Mesendoderm (in vitro differentiated cells): ENCODE measurements around the gene NSFL1C.

Source experiments
- DNase-seq: peaks from one replicate; pipeline ENCODE4 v3.0.0; 2013
- H2AK5ac ChIP-seq: 2 replicates; pipeline ENCODE4 v1.6.1; 2013; ENCODE audit warnings: low read length, inconsistent platforms
- H2BK120ac ChIP-seq: 2 replicates; pipeline ENCODE4 v1.6.1; 2013; ENCODE audit warnings: low read depth, mild to moderate bottlenecking, low read length, moderate library complexity, mixed read lengths
- H2BK15ac ChIP-seq: replicated peaks from 2 replicates; pipeline ENCODE4 v1.6.1; 2013; ENCODE audit warnings: low read depth, mild to moderate bottlenecking, moderate library complexity
- H2BK5ac ChIP-seq: 2 replicates; pipeline ENCODE4 v1.6.1; 2013; ENCODE audit warnings: low read length, inconsistent platforms
- H3K18ac ChIP-seq: 2 replicates; pipeline ENCODE4 v1.6.1; 2013; ENCODE audit warnings: mild to moderate bottlenecking, low read length, mixed read lengths
- H3K23ac ChIP-seq: one replicate; pipeline ENCODE4 v1.6.1; 2013; ENCODE audit warnings: low read length
- H3K27ac ChIP-seq: 2 replicates; pipeline ENCODE4 v1.5.1; 2013; ENCODE audit warnings: low read depth, mild to moderate bottlenecking, inconsistent platforms, low read length, moderate library complexity
- H3K27me3 ChIP-seq: 2 replicates; pipeline ENCODE4 v1.6.1; 2013; ENCODE audit warnings: low read length, control low read depth, mild to moderate bottlenecking, inconsistent platforms; ENCODE audit not compliant: insufficient read depth, poor library complexity
- H3K36me3 ChIP-seq: 2 replicates; pipeline ENCODE4 v1.6.1; 2013; ENCODE audit warnings: low read length, inconsistent platforms; ENCODE audit not compliant: control insufficient read depth, insufficient read depth
- H3K4ac ChIP-seq: one replicate; pipeline ENCODE4 v1.6.1; 2013; ENCODE audit warnings: low read depth, mild to moderate bottlenecking, low read length, moderate library complexity
- H3K4me1 ChIP-seq: 2 replicates; pipeline ENCODE4 v1.6.1; 2013; ENCODE audit warnings: low read depth, low read length, inconsistent platforms; ENCODE audit not compliant: control insufficient read depth
- H3K4me2 ChIP-seq: 2 replicates; pipeline ENCODE4 v1.6.1; 2013; ENCODE audit warnings: low read length
- H3K4me3 ChIP-seq: 2 replicates; pipeline ENCODE4 v1.5.1; 2013; ENCODE audit warnings: mild to moderate bottlenecking, low read length
- H3K56ac ChIP-seq: one replicate; pipeline ENCODE4 v1.6.1; 2013; ENCODE audit warnings: low read length
- H3K79me1 ChIP-seq: 2 replicates; pipeline ENCODE4 v1.6.1; 2013; ENCODE audit warnings: low read length, inconsistent platforms
- H3K79me2 ChIP-seq: 2 replicates; pipeline ENCODE4 v1.6.1; 2013; ENCODE audit warnings: mild to moderate bottlenecking, low read length; ENCODE audit not compliant: control insufficient read depth, insufficient read depth
- H3K9ac ChIP-seq: 2 replicates; pipeline ENCODE4 v1.6.1; 2013; ENCODE audit warnings: low read length, inconsistent platforms
- H4K5ac ChIP-seq: one replicate; pipeline ENCODE4 v1.6.1; 2013; ENCODE audit warnings: low read length
- H4K8ac ChIP-seq: one replicate; pipeline ENCODE4 v1.6.1; 2013; ENCODE audit warnings: low read depth, mild to moderate bottlenecking, control low read depth, low read length, moderate library complexity
- WGBS: extraction: QIAGEN DNeasy Blood & Tissue Kit; methylation state at CpG from one replicate; pipeline ENCODE4 v1.1.7; 2013; ENCODE audit warnings: low lambda C conversion rate, missing lambda C conversion rate; ENCODE audit not compliant: insufficient coverage; ENCODE audit errors: extremely low coverage; 5-methylcytosine and 5-hydroxymethylcytosine counted together

The NSFL1C gene

GRCh38 chr20:1496930-1497329 is 30.3 kb upstream of the NSFL1C start:
- Histone ChIP-seq H4K5ac (no peak overlapping the region), H3K23ac (no peak overlapping the region), H3K4me1 (no peaks in the 10 kb centered on the region), H2AK5ac (no peak overlapping the region), H3K27me3 (no peaks in the 10 kb centered on the region), H3K27ac (no peak overlapping the region), H2BK120ac (no peak overlapping the region), H3K18ac (no peak overlapping the region), H3K36me3 (no peaks in the 10 kb centered on the region), H2BK5ac (no peak overlapping the region), H3K79me2 (no peaks in the 10 kb centered on the region), H3K56ac (no peak overlapping the region), H2BK15ac (no peak overlapping the region), H3K79me1 (no peaks in the 10 kb centered on the region), H3K4ac (no peak overlapping the region), H3K9ac (no peak overlapping the region), H4K8ac (no peak overlapping the region), H3K4me3 (no peak overlapping the region), H3K4me2 (no peak overlapping the region)
- WGBS = no CpG with 5 or more reads among the region's 3 CpGs
- no peak for DNase-seq

- Histone ChIP-seq H3K4me1 (no peaks in the 10 kb centered on the region), H4K5ac (no peak overlapping the region), H3K9ac (no peak overlapping the region), H3K36me3 (no peaks in the 10 kb centered on the region), H2BK120ac (no peak overlapping the region), H3K23ac (no peak overlapping the region), H3K4ac (no peak overlapping the region), H3K79me1 (no peaks in the 10 kb centered on the region), H2BK5ac (no peak overlapping the region), H4K8ac (no peak overlapping the region), H3K18ac (no peak overlapping the region), H3K27ac (no peak overlapping the region), H2BK15ac (no peak overlapping the region), H3K4me3 (no peak overlapping the region), H3K79me2 (no peaks in the 10 kb centered on the region), H3K4me2 (no peak overlapping the region), H3K27me3 (no peaks in the 10 kb centered on the region), H2AK5ac (no peak overlapping the region), H3K56ac (no peak overlapping the region)
- no CpG with 5 or more reads among the region's 3 CpGs for WGBS
- DNase-seq = no peak
Observed at GRCh38 chr20:1494436-1494835, 27.8 kb upstream of the NSFL1C start.

GRCh38 chr20:1493536-1493935 is 26.9 kb upstream of the NSFL1C start:
- no peak for DNase-seq
- no peak overlapping the region for H2BK5ac ChIP-seq
- no CpG with 5 or more reads among the region's 1 CpG for WGBS

GRCh38 chr20:1491860-1492642 is 25.4 kb upstream of the NSFL1C start:
- Histone ChIP-seq H3K4me3 (no peak overlapping the region), H3K9ac (no peak overlapping the region), H2BK15ac (no peak overlapping the region), H3K4me2 (no peak overlapping the region), H3K4ac (no peak overlapping the region), H3K4me1 (no peaks in the 10 kb centered on the region), H2BK120ac (no peak overlapping the region), H3K23ac (no peak overlapping the region), H4K5ac (no peak overlapping the region), H2AK5ac (no peak overlapping the region), H3K18ac (no peak overlapping the region), H3K27me3 (no peaks in the 10 kb centered on the region), H4K8ac (no peak overlapping the region), H3K27ac (no peak overlapping the region), H3K79me1 (no peaks in the 10 kb centered on the region), H3K79me2 (no peaks in the 10 kb centered on the region), H3K36me3 (no peaks in the 10 kb centered on the region), H2BK5ac (no peak overlapping the region), H3K56ac (no peak overlapping the region)
- whole genome bisulfite sequencing = no CpG with 5 or more reads among the region's 2 CpGs
- no peak for DNase-seq

More at GRCh38 chr20:1493536-1493935, 26.9 kb upstream of the NSFL1C start:
- Histone ChIP-seq H3K4me3 (no peak overlapping the region), H2BK15ac (no peak overlapping the region), H3K56ac (no peak overlapping the region), H3K27ac (no peak overlapping the region), H3K4me1 (no peaks in the 10 kb centered on the region), H3K4me2 (no peak overlapping the region), H4K8ac (no peak overlapping the region), H3K27me3 (no peaks in the 10 kb centered on the region), H4K5ac (no peak overlapping the region), H3K79me1 (no peaks in the 10 kb centered on the region), H3K4ac (no peak overlapping the region), H2BK120ac (no peak overlapping the region), H3K79me2 (no peaks in the 10 kb centered on the region), H2AK5ac (no peak overlapping the region), H3K36me3 (no peaks in the 10 kb centered on the region), H3K23ac (no peak overlapping the region), H3K18ac (no peak overlapping the region), H3K9ac (no peak overlapping the region)

GRCh38 chr20:1491281-1491840 is 24.7 kb upstream of the NSFL1C start, which contains the start of gene SIRPB2:
SIRPB2 (minus strand) TSS chr20:1491420; CDS start chr20:1491359, 61 bp downstream.
- DNase-seq = no peak
- Histone ChIP-seq H2AK5ac (no peak within 1 kb of the TSS), H3K56ac (no peak within 1 kb of the TSS), H3K27ac (no peak within 1 kb of the TSS), H4K8ac (no peak within 1 kb of the TSS), H2BK5ac (no peak within 1 kb of the TSS), H3K23ac (no peak within 1 kb of the TSS), H3K9ac (no peak within 1 kb of the TSS), H4K5ac (no peak within 1 kb of the TSS), H3K36me3 (no peaks in the 10 kb centered on the region), H3K4me1 (no peaks in the 10 kb centered on the region), H3K18ac (no peak within 1 kb of the TSS), H3K79me1 (no peaks in the 10 kb centered on the region), H3K4me3 (no peak within 1 kb of the TSS), H2BK120ac (no peak within 1 kb of the TSS), H3K4ac (no peak within 1 kb of the TSS), H2BK15ac (no peak within 1 kb of the TSS), H3K4me2 (no peak within 1 kb of the TSS), H3K27me3 (no peaks in the 10 kb centered on the region), H3K79me2 (no peaks in the 10 kb centered on the region)
- WGBS = no CpG with 5 or more reads among the region's 11 CpGs
